Common myeloid progenitor, CD34-positive (primary cell): ENCODE measurements around the gene ARMH3. TPM values are rescaled to one million over a fixed set of nuclear protein-coding genes. Genes with fewer than 3 reads are reported as not detected.

Experiments used
- CTCF ChIA-PET: fragments of 350-600 bp; sonication (Branson Sonifier 250); formaldehyde crosslinking; loops from one replicate; lab custom pipeline; 2021; ENCODE audit warnings: antibody characterized with exemption; lab: Charles Lee
- POLR2A ChIA-PET: fragments of 350-600 bp; sonication (Branson Sonifier 250); formaldehyde crosslinking; loops from one replicate; lab custom pipeline; 2021; ENCODE audit warnings: antibody characterized with exemption; lab: Charles Lee
- DNase-seq, 3 donors: peaks; one replicate each; pipeline versions ENCODE4 v3.0.0 to v3.0.0-alpha.2; 2013
- H3K27ac ChIP-seq, 2 experiments: 1 replicate in 1 of 2; 2 replicates in 1 of 2; pipeline ENCODE4 v1.7.0; 2013; ENCODE audit warnings: inconsistent platforms in 2 of 2, low read length in 2 of 2, mild to moderate bottlenecking in 2 of 2, low read depth in 1 of 2, moderate library complexity in 1 of 2; ENCODE audit not compliant: severe bottlenecking in 2 of 2, insufficient read depth in 1 of 2, poor library complexity in 1 of 2
- H3K27me3 ChIP-seq, 5 experiments: replicated peaks in 2 of 5; 1 replicate in 3 of 5; 2 replicates in 2 of 5; pipeline versions ENCODE4 v1.6.1 to v1.7.0; 2013; ENCODE audit warnings: low read length in 4 of 5, mild to moderate bottlenecking in 2 of 5, moderate library complexity in 2 of 5, inconsistent platforms in 1 of 5; ENCODE audit not compliant: insufficient read depth in 5 of 5, control insufficient read depth in 4 of 5
- H3K36me3 ChIP-seq, 4 experiments: 1 replicate in 2 of 4; 2 replicates in 2 of 4; pipeline versions ENCODE4 v1.6.1 to v1.7.0; 2013; ENCODE audit warnings: low read length in 3 of 4, control low read depth in 1 of 4, mild to moderate bottlenecking in 1 of 4; ENCODE audit not compliant: control insufficient read depth in 4 of 4, insufficient read depth in 4 of 4
- H3K4me1 ChIP-seq, 4 experiments: 1 replicate in 3 of 4; 2 replicates in 1 of 4; pipeline versions ENCODE4 v1.6.1 to v1.7.1; 2013; ENCODE audit warnings: low read length in 3 of 4, mild to moderate bottlenecking in 3 of 4, control low read depth in 1 of 4, inconsistent platforms in 1 of 4, moderate library complexity in 1 of 4; ENCODE audit not compliant: control insufficient read depth in 4 of 4, insufficient read depth in 4 of 4; ENCODE audit errors: control extremely low read depth in 1 of 4
- H3K4me3 ChIP-seq, 7 experiments: 1 replicate in 4 of 7; 2 replicates in 3 of 7; pipeline versions ENCODE4 v1.5.1 to v1.7.0; 2013; ENCODE audit warnings: mild to moderate bottlenecking in 7 of 7, low read length in 6 of 7, moderate library complexity in 6 of 7, inconsistent platforms in 2 of 7, low read depth in 2 of 7, control low read depth in 1 of 7; ENCODE audit not compliant: insufficient read depth in 4 of 7, control insufficient read depth in 1 of 7; ENCODE audit errors: extremely low read depth in 1 of 7
- H3K9me3 ChIP-seq, 5 experiments: 1 replicate in 4 of 5; 2 replicates in 1 of 5; pipeline versions ENCODE4 v1.6.1 to v1.7.1; 2013; ENCODE audit warnings: low read length in 4 of 5, mild to moderate bottlenecking in 2 of 5, inconsistent platforms in 1 of 5, low read depth in 1 of 5, moderate library complexity in 1 of 5; ENCODE audit not compliant: control insufficient read depth in 4 of 5, insufficient read depth in 2 of 5; ENCODE audit errors: control extremely low read depth in 1 of 5
- WGBS: methylation state at CpG from one replicate; pipeline ENCODE4 v1.1.5; 2013; ENCODE audit not compliant: insufficient coverage; 5-methylcytosine and 5-hydroxymethylcytosine counted together
- polyA plus RNA-seq: library from polyadenylated mRNA; unstranded; fragments of 120-200 nt; gene quantifications from one replicate; pipeline ENCODE4 v1.2.1, GENCODE V29; 2013

Gene ARMH3
- 19.7 TPM for polyA plus RNA-seq

GRCh38 chr10:102055647-102056419, at the start of gene ARMH3:
TSS of gene ARMH3 (minus strand) at chr10:102056173. CDS start at chr10:102040114, 16,059 bp downstream.
- ChIA-PET CTCF (interaction anchor here (0.8 to 3.9 kb wide), 6 partner anchors 12 to 217 kb away, joined by 3 to 17 read pairs (median 4); no protein-coding TSS in a partner anchor), POLR2A (interaction anchor here (0.7 to 1.3 kb wide), 3 partner anchors 8 to 11 kb away, joined by 3 to 4 read pairs (median 4); partner anchors contain the start of gene HPS6)
- peaks cover 0 to 27% (median 13%) of the 10 kb centered on the region in 4 experiments for H3K4me1 ChIP-seq
- no peaks in the 10 kb centered on the region for H3K36me3 ChIP-seq
- H3K9me3 ChIP-seq: no peaks in the 10 kb centered on the region
- peak; percentile 96 to 98 (median 97) for DNase-seq
- under 1% methylated on average over 59 of the region's 79 CpGs for WGBS
- H3K4me3 ChIP-seq: peak within 1 kb of the TSS; percentile 80 to 97 (median 94)
- H3K27ac ChIP-seq: peak within 1 kb of the TSS; percentile 74 to 89
- H3K27me3 ChIP-seq: no peaks in the 10 kb centered on the region

GRCh38 chr10:102102421-102102820, 46.4 kb upstream of the ARMH3 start:
- Histone ChIP-seq H3K4me3 (no peak overlapping the region), H3K27me3 (no peaks in the 10 kb centered on the region), H3K36me3 (peaks cover 3 to 31% (median 9%) of the 10 kb centered on the region in 4 experiments), H3K9me3 (no peaks in the 10 kb centered on the region), H3K4me1 (peaks cover 5 to 27% (median 17%) of the 10 kb centered on the region in 4 experiments), H3K27ac (no peak overlapping the region)
- ChIA-PET POLR2A (no interaction called here), CTCF (interaction anchor here (0.8 to 2.9 kb wide), 6 partner anchors 8 to 261 kb away, joined by 3 to 22 read pairs (median 3); no protein-coding TSS in a partner anchor)
- DNase-seq: no peak
- 85% methylated on average over 1 of the region's 1 CpG for WGBS

- ChIA-PET POLR2A (no interaction called here), CTCF (interaction anchor here (0.5 to 2.9 kb wide), 5 partner anchors 10 to 77 kb away, joined by 3 to 22 read pairs (median 6); no protein-coding TSS in a partner anchor)
- Histone ChIP-seq H3K36me3 (peaks cover 2 to 20% (median 3%) of the 10 kb centered on the region in 4 experiments), H3K27ac (no peak overlapping the region), H3K4me3 (no peak overlapping the region), H3K27me3 (no peaks in the 10 kb centered on the region), H3K9me3 (no peaks in the 10 kb centered on the region), H3K4me1 (peaks cover 5 to 18% (median 14%) of the 10 kb centered on the region in 4 experiments)
- WGBS: 100% methylated on average over 4 of the region's 5 CpGs
- no peak for DNase-seq
Observed at GRCh38 chr10:102101152-102101551, 45.2 kb upstream of the ARMH3 start.

- no peak overlapping the region for H3K4me3 ChIP-seq
- H3K9me3 ChIP-seq: no peaks in the 10 kb centered on the region
- no peak for DNase-seq
- no peaks in the 10 kb centered on the region for H3K27me3 ChIP-seq
- no peaks in the 10 kb centered on the region for H3K4me1 ChIP-seq
- no peak overlapping the region for H3K27ac ChIP-seq
- H3K36me3 ChIP-seq: peaks cover 0 to 6% (median 2%) of the 10 kb centered on the region in 4 experiments
- 100% methylated on average over 4 of the region's 7 CpGs for WGBS
- ChIA-PET CTCF (interaction anchor here (0.9 to 1.5 kb wide), 3 partner anchors 15 to 255 kb away, joined by 3 to 6 read pairs (median 3); no protein-coding TSS in a partner anchor), POLR2A (no interaction called here)
Observed at GRCh38 chr10:102096449-102096848, 40.5 kb upstream of the ARMH3 start.

GRCh38 chr10:102090772-102091171, 34.8 kb upstream of the ARMH3 start:
- ChIA-PET POLR2A (no interaction called here), CTCF (no interaction called here)
- no peaks in the 10 kb centered on the region for H3K9me3 ChIP-seq
- H3K4me3 ChIP-seq: no peak overlapping the region
- H3K27me3 ChIP-seq: no peaks in the 10 kb centered on the region
- WGBS: 88% methylated on average over 2 of the region's 2 CpGs
- H3K4me1 ChIP-seq: no peaks in the 10 kb centered on the region
- no peaks in the 10 kb centered on the region for H3K36me3 ChIP-seq
- no peak for DNase-seq
- H3K27ac ChIP-seq: no peak overlapping the region

GRCh38 chr10:102086196-102086595, 30.2 kb upstream of the ARMH3 start:
- Histone ChIP-seq H3K9me3 (no peaks in the 10 kb centered on the region), H3K27ac (no peak overlapping the region), H3K27me3 (no peaks in the 10 kb centered on the region), H3K4me1 (no peaks in the 10 kb centered on the region), H3K36me3 (no peaks in the 10 kb centered on the region), H3K4me3 (no peak overlapping the region)
- no peak for DNase-seq
- WGBS: 94% methylated on average over 7 of the region's 8 CpGs
- ChIA-PET POLR2A (no interaction called here), CTCF (interaction anchor here (1.5 to 1.6 kb wide), 2 partner anchors 13 to 19 kb away, joined by 4 read pairs; no protein-coding TSS in a partner anchor)

- no peaks in the 10 kb centered on the region for H3K9me3 ChIP-seq
- no peak overlapping the region for H3K27ac ChIP-seq
- WGBS: 100% methylated on average over 2 of the region's 3 CpGs
- ChIA-PET POLR2A (no interaction called here), CTCF (no interaction called here)
- H3K36me3 ChIP-seq: no peaks in the 10 kb centered on the region
- H3K27me3 ChIP-seq: no peaks in the 10 kb centered on the region
- DNase-seq: no peak
- no peaks in the 10 kb centered on the region for H3K4me1 ChIP-seq
- H3K4me3 ChIP-seq: no peak overlapping the region
Observed at GRCh38 chr10:102085336-102085735, 29.4 kb upstream of the ARMH3 start.
